C1 segment of cervical spinal cord (tissue), 14 donors: ENCODE data around the gene PRPF6.
"Not testable (repeated sequence)": the region's sequence is repeated elsewhere in the genome, so short reads cannot be mapped to it uniquely, and the experiment has no call there.

ENCODE experiments used
- DNase-seq, 14 donors: peaks; one replicate each; lab custom pipeline; 2025; lab: John Stamatoyannopoulos, UW

Gene PRPF6

GRCh38 chr20:63959699-63960075, 21.2 kb upstream of the PRPF6 start:
- no peak for DNase-seq

DNA sequence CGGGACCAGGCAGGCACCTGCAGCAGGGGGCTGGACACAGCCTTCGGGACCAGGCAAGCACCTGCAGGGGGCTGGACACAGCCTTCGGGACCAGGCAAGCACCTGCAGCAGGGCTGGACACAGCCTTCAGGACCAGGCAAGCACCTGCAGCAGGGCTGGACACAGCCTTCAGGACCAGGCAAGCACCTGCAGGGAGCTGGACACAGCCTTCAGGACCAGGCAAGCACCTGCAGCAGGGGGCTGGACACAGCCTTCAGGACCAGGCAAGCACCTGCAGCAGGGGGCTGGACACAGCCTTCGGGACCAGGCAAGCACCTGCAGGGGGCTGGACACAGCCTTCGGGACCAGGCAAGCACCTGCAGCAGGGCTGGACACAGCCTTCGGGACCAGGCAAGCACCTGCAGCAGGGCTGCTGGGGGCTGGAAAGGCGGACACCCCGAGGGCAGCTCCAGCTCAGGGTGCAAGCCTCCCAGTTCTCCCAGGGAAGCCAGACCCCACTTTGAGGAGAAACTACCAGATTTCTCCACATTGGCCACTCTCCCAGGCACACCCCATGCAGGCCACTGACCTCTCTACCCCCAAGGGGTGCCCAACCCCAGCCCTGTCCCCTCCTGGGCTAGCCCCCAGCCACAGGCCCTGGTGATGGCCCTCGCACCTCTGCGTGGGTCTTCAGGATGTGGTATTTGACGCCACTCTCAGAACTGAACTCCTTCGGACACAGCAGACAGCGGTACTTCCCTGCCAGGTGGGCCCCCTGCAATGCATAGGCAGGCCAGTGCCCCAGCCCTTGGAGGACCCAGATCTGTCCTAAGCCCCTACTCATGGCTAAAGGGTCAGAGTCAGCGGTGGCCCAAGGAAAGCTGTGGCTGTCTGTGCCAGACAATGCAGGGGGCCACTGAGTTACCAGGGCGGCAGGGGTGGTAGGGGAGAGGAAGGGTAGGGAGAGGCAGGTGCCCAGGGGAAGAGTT, 20.0 kb upstream of the PRPF6 start:
- DNase-seq: not testable (repeated sequence)

GRCh38 chr20:63961664-63962425, 19.1 kb upstream of the PRPF6 start:
- DNase-seq: no peak

DNA sequence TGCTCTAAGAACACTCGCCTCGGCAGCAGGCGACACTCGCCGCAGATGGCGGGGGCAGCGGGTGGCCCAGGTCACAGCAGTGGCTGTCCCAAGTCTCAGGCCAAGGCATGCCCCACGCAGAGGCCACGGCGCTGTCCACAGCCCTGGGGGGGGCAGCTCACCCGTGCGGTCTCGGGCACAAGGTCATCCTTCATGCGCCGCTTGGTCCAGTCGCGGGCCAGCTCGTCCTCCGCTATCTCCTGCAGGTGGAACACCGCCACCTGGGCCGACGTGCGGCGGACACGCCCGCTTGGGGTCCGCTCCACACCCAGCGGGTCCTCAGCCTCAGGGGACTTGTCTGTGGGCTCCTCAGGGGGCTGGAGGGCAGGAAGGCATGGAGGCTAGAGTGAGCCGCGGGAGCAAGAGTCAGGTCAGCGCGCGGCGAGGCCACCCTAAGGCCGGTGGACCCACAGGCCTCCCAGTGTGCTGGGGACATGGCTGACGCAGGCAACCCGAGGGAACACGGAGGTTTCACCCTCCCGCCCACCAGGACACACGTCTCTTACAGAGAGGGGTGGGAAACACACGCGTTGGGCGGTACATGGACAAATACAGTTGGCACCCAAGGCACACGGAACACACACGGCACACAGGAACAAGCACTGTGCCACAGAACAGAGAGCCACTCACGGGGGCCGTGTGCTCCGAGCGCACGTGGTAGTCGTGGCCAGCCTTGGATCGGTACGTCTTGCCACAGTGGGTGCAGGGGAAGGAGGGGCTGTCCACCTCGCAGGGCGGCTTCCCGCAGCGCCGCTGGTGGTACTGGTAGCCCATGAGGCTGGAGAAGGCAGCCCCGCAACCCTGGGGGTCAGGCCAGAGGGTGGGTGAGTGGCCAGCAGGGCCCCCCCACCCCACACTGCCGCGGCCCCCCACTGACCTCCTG, 18.2 kb upstream of the PRPF6 start:
- DNase-seq: no peak

DNA sequence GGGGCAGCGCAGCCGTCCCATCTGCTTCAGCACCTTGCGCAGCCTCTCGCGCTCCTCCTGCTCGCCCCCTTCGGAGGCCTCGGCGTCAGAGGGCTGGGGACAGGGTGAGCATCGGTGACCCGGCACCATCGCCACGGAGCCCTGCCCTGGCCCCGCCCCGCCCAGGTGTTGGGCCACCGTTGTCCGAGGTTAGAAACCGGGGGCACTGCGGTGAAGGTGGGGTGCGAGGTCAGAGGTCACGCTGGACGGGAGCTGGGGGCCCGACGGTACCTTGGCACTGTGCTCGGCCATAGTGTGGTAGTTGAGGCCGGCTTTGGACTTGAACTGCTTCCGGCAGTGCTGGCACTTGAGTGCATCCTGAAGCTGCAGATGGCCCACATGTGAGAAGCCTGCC, 17.6 kb upstream of the PRPF6 start:
- DNase-seq: no peak

DNA sequence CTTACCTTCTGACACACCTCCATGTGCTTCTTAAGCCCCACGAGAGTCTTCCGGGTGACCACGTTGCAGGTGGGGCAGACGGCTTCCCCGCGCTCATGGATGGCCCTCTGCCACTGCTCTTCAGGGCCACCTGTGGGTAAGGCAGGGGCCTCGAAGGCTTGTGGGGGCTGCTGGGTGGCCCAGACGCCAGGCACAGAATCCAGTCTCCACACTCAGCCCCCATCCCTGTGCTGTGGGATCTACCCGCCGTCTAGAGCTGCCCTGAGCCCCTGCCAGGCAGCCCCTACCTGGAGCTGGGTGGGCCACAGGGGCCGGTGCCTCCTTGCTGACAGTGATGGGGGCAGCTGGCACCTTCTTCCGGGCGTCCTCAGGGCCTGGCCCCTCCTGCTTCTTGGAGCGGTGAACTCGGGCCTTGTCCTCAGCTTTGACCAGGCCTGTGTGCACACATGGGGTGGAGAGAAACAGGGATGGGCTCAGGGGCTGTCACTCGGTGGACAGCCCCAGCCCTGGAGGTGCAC, 17.1 kb upstream of the PRPF6 start:
- no peak for DNase-seq

- DNase-seq: no peak
These were observed 16.5 kb upstream of the PRPF6 start for GRCh38 chr20:63964412-63964811.

- no peak for DNase-seq
These were observed 14.6 kb upstream of the PRPF6 start for GRCh38 chr20:63966172-63966943.

DNA sequence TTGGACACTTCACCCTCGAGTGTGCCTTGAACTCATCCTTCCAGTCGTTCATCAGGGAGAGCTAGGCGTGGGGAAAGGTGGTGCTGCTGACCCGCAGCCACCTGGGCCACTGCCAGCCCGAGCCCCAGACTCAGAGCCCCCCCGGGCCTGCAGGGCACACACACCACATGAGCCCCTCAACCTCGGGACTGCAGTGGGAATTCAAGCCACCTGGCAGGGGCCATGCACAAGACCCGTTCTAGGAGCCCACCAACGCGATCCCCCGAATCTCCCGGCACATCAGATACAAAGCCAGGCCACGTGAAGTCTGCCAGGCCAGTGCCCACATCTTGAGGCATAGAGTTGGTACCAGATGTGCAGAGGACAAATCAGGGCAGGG, 14.0 kb upstream of the PRPF6 start:
- DNase-seq: no peak

DNA sequence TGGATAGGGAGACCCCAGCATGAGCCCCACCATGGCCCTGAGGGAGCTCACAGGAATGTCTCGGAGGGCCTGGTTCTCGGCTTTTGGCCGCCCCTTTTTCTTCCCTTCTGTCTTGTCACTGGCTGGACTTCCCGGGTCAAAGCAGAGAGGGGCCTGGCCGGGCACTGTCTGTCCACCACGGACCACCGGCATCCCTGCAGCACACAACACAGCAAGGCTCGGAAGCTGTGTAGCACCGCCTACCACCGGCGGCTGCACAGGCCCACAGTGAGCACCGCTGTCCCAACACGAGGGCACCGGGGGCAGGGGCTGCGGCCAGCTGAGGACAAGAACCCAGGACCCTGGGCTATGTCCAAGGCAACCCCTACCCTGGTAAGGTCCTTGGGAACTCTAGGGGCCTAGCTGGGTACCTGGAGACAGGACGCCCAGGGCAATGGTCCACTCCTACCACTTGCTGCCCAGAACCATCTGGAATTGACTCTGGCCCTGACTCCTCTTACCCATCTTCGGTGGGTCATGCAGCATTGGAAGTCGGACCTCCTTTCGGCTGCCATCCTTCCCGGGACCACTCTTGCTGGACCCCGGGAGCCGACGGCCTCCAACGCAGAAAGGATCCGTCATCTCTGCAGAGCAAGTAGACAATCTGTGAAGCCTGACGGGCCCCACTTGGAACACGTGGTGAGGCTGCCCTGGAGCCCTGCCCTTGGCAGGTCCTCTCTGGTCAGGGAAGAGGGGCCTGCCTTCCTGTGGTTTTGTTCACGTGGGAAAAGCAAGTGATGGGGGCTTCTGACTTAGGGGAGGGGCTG, 13.4 kb upstream of the PRPF6 start:
- DNase-seq: no peak

DNA sequence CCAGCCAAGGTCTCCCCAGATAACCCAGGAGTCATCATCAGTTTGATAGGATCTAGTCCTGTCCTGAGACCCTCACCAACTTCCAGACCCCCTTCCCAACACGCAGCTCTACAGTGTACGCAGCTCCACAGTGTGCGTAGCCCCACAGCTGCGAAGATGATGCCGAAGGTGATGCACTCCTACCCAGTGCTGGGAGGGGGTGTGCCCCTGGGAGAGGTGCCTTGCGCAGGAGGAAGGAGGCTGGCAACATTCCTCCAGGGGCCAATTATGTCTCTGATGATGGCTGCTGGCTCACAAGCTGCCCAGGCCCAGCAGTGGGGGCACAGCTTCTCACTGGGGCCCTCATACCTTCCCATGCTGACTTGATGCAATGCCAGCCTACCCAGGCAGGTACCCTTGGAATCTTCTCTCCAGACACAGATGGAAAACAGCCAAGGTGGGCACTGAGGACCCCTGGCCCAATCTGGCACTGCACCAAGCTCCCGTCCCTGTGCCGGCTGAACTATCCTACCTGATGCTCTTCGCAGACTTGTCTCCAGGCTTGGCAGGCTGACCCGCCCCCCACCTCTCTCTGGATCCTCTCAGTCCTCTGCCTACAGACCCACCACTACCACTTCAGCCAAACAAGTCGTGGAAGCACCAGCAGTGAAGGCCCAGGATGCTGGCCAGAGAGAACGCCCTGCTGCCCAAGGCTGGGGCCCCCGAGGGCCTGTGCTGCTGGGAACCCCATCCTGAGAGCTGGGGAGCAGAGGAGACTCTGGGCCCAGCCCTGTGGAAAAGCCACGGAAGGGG, 12.6 kb upstream of the PRPF6 start:
- DNase-seq: no peak

- DNase-seq: no peak
These were observed 11.8 kb upstream of the PRPF6 start for GRCh38 chr20:63968928-63969760.

GRCh38 chr20:63969838-63970713, 10.9 kb upstream of the PRPF6 start, which contains the start of gene ZNF512B:
TSS of gene ZNF512B (minus strand) at chr20:63969930. CDS start at chr20:63967950, 1,980 bp downstream.
- DNase-seq: peak in 5 of 14 donors; percentile 18 to 57 (median 25)

- DNase-seq: no peak
These were observed 10.1 kb upstream of the PRPF6 start for GRCh38 chr20:63970714-63971431.

DNA sequence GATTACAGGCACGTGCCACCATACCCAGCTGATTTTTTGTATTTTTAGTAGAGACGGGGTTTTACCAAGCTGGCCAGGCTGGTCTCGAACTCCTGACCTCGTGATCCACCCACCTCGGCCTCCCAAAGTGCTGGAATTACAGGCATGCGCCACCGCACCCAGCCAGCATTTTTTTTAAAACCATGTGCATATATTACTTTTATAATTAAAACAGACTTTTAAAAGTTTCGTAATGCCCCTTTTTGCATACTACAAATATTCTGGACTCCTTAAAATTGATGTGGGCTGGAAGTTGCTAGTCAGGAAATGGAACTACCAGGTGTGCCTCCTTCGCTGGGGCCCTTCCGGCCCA, 9.0 kb upstream of the PRPF6 start:
- not testable (repeated sequence) for DNase-seq
